ENCODE results near the gene PLSCR5.

DNA sequence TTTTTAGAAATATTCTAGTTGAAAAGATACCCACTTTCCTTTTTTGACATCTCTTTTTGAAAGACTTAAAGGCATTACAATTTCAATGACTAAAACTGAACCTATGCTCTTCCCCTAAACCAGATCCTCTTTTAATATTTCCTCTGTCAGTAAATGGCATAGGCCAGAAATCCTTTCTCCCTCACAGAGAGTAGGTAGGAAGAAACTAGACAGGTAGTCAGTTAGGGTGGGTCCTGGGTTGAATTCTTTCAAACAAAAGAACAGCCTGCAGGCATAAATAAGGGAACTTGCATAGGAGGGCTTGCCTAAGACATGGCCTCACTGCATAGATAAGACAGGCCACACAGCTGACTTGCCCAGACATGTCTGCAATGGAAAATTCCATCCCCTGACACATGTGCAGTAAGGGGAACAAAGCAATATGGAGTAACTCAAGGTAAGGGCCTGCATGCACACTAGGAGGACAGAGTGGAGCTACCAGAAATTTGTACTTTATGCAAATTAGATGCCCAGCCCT is 23.1 kb downstream of the PLSCR5 start:
- TF ChIP-seq CTCF (IDR thresholded peaks at IDR 0.05; ENCODE audit: low read length) (no peak), EZH2 (IDR thresholded peaks at IDR 0.05; ENCODE audit: borderline replicate concordance, low read length) (no peak)
